Kidney epithelial cell (primary cell): ENCODE data around the gene YPEL4. TPM values are rescaled to one million over a fixed set of nuclear protein-coding genes. Genes with fewer than 3 reads are reported as not detected.

Experiments
- DNase-seq: peaks from one replicate; pipeline ENCODE4 v3.0.0-alpha.2; 2010; ENCODE audit warnings: low read depth
- H3K27me3 ChIP-seq: 2 replicates; pipeline ENCODE4 v1.6.0; 2011; ENCODE audit warnings: low read length; ENCODE audit not compliant: control insufficient read depth, insufficient read depth
- H3K36me3 ChIP-seq: 2 replicates; pipeline ENCODE4 v1.5.1; 2011; ENCODE audit warnings: low read length; ENCODE audit not compliant: control insufficient read depth, insufficient read depth
- H3K4me3 ChIP-seq: 2 replicates; pipeline ENCODE4 v1.5.1; 2011; ENCODE audit warnings: low read depth, mild to moderate bottlenecking, control low read depth, low read length
- total RNA-seq: library from RNA; depleted of rRNA; stranded (reverse); fragments of >200 nt; gene quantifications from 2 replicates; pipeline ENCODE4 v1.2.3, GENCODE V29; 2015
- TF ChIP-seq, protein P1 (sequence below): IDR thresholded peaks from 2 replicates; pipeline ENCODE4 v1.5.1; 2011; ENCODE audit warnings: mild to moderate bottlenecking, moderate library complexity, low read length, control low read depth, inconsistent platforms; ENCODE audit not compliant: insufficient read depth, poor library complexity, severe bottlenecking

Gene YPEL4
- total RNA-seq, 1 donor from 2014 or later, result not detected

DNA sequence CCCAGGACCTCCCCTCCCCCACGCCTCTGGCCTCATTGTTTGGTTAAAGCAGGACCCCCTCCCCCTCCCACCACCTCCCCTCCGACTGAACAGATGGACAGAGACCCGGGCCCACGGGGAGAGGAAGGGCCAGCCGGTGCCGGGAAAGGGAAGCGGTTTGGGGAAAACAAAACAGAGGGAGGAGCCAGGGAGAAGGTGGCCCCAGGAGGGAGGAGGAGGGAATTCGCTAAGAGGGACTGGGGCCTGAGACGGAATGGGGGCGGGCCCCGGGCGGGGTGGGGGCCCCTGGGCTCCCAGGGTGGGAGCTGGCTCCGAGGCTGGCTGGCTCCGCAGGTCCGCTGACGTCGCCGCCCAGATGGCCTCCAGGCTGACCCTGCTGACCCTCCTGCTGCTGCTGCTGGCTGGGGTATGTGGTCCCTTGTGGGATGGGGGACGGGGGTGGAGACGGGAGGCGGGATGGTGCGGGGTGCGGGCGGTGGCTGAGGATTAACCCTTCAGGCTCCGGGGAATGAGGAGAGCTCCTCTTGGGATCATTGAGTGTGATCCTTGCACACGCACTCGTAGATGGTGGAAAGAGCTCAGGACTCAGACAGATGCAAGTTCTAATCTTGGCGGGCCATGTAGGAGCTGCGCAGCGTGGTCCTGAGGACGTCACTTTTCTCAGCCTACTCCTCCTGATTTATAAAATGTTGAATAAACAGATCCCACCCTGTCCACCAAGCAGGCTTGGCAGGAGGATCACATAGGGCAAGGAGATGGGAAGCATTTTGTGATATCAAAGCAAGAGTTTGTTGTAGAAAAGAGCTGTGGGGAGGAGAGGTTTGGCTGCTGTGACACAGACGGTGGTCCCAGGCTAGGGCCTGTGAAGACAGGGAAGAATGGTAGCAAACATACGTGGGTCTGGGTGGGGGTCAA lies 51.5 kb downstream of the YPEL4 start:
- TF ChIP-seq, protein P1, sequence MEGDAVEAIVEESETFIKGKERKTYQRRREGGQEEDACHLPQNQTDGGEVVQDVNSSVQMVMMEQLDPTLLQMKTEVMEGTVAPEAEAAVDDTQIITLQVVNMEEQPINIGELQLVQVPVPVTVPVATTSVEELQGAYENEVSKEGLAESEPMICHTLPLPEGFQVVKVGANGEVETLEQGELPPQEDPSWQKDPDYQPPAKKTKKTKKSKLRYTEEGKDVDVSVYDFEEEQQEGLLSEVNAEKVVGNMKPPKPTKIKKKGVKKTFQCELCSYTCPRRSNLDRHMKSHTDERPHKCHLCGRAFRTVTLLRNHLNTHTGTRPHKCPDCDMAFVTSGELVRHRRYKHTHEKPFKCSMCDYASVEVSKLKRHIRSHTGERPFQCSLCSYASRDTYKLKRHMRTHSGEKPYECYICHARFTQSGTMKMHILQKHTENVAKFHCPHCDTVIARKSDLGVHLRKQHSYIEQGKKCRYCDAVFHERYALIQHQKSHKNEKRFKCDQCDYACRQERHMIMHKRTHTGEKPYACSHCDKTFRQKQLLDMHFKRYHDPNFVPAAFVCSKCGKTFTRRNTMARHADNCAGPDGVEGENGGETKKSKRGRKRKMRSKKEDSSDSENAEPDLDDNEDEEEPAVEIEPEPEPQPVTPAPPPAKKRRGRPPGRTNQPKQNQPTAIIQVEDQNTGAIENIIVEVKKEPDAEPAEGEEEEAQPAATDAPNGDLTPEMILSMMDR, result no peak
- Histone ChIP-seq H3K36me3 (no peaks in the 10 kb centered on the region), H3K4me3 (peak overlapping the region; percentile 37), H3K27me3 (peaks cover 5% of the 10 kb centered on the region)
- DNase-seq, result no peak

DNA sequence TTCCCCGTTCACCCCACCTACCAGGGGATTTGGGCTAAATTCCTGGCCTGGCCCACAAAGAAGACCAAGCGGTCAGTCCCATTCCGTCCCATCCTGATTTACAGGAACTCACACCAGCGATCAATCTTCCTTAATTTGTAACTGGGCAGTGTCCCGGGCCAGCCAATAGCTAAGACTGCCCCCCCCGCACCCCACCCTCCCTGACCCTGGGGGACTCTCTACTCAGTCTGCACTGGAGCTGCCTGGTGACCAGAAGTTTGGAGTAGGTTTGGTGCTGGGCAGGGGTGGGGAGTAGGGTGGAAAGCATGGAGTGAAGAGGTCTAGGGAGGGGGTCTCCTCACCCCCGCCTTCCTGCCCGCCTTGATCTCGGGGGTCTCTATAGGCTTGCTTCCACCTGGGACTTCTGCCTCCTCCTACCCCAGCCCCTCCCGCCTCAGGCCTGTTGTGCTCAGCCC lies 52.2 kb downstream of the YPEL4 start, which contains the start of gene SERPING1:
Gene SERPING1 (plus strand): TSS at position 225 of the 455 bp plus-strand sequence. CDS start 586 bp downstream, outside the sequence.
- H3K4me3 ChIP-seq, result peak within 1 kb of the TSS; percentile 37
- no peaks in the 10 kb centered on the region for H3K36me3 ChIP-seq
- DNase-seq, result no peak
- TF ChIP-seq, protein P1, result no peak
- H3K27me3 ChIP-seq, result peaks cover 8% of the 10 kb centered on the region

DNA sequence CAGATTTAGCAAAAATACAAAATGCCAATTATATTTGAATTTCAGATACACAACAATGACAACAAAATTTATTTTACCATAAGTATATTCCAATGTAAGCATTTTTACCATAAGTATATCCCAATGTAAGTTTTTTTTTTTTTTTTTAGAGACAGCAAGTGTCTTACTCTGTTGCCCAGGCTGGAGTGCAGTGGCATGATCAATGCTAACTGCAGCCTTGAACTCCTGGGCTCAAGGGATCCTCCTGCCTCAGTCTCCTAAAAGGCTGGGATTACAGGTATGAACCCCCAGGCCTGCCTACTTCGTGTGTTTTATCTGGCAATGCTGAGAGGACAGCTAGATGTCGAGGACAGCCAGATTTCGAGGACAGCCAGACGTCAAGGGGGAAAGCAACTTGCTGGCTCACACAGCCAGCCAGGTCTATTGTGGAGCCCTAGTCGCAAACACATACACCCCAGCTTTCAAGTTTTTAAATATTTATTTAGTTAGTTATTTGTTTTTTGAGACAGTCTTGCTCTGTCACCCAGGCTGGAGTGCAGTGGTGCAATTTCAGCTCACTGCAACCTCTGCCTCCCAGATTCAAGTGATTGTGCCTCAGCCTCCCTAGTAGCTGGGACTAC lies 53.3 kb downstream of the YPEL4 start:
- TF ChIP-seq, protein P1, result no peak
- DNase-seq, result no peak
- peaks cover 8% of the 10 kb centered on the region for H3K27me3 ChIP-seq
- no peak overlapping the region for H3K4me3 ChIP-seq
- no peaks in the 10 kb centered on the region for H3K36me3 ChIP-seq

Other genes with a start within 250 kb of the YPEL4 start
- gene SLC43A3, start 222.8 kb downstream of the YPEL4 start, total RNA-seq, result 108 and 155 TPM in 2 replicates
- 0.48 and 0.67 TPM in 2 replicates for gene RTN4RL2, start 189.4 kb downstream of the YPEL4 start, total RNA-seq
- gene SLC43A1, start 134.2 kb downstream of the YPEL4 start, total RNA-seq, result 12.5 and 16.7 TPM in 2 replicates
- gene TIMM10, start 119.2 kb downstream of the YPEL4 start, total RNA-seq, result 49.6 and 66.4 TPM in 2 replicates
- gene SMTNL1, start 112.3 kb downstream of the YPEL4 start, total RNA-seq, result not detected in 2 replicates
- 44.0 and 47.1 TPM in 2 replicates for gene UBE2L6, start 82.2 kb downstream of the YPEL4 start, total RNA-seq
- gene SERPING1, start 52.2 kb downstream of the YPEL4 start, total RNA-seq, result 18.2 and 21.6 TPM in 2 replicates
- gene CLP1, start 7.8 kb upstream of the YPEL4 start, total RNA-seq, result 17.7 and 20.7 TPM in 2 replicates
- 62.4 and 69.2 TPM in 2 replicates for gene ZDHHC5, start 18.2 kb upstream of the YPEL4 start, total RNA-seq
- gene MED19, start 62.3 kb upstream of the YPEL4 start, total RNA-seq, result 26.8 and 27.6 TPM in 2 replicates
- gene TMX2, start 62.7 kb upstream of the YPEL4 start, total RNA-seq, result 74.0 and 79.8 TPM in 2 replicates
- 249 and 278 TPM in 2 replicates for gene SELENOH, start 91.6 kb upstream of the YPEL4 start, total RNA-seq
- not detected in 2 replicates for gene BTBD18, start 101.9 kb upstream of the YPEL4 start, total RNA-seq
- 103 and 105 TPM in 2 replicates for gene CTNND1, start 111.9 kb upstream of the YPEL4 start, total RNA-seq